Neural progenitor cell (in vitro differentiated cells): ENCODE results near the gene CADPS.

Source experiments
- EZH2 ChIP-seq: fragments of 200-600 bp; sonication (generic); IDR thresholded peaks from 2 replicates; pipeline ENCODE4 v1.6.1; 2017; ENCODE audit warnings: antibody characterized with exemption, mild to moderate bottlenecking, moderate library complexity
- TF ChIP-seq, protein P1 (sequence below): fragments of 200-600 bp; sonication (generic); IDR thresholded peaks from 2 replicates; pipeline ENCODE4 v1.5.1; 2017; ENCODE audit warnings: antibody characterized with exemption, mild to moderate bottlenecking

DNA sequence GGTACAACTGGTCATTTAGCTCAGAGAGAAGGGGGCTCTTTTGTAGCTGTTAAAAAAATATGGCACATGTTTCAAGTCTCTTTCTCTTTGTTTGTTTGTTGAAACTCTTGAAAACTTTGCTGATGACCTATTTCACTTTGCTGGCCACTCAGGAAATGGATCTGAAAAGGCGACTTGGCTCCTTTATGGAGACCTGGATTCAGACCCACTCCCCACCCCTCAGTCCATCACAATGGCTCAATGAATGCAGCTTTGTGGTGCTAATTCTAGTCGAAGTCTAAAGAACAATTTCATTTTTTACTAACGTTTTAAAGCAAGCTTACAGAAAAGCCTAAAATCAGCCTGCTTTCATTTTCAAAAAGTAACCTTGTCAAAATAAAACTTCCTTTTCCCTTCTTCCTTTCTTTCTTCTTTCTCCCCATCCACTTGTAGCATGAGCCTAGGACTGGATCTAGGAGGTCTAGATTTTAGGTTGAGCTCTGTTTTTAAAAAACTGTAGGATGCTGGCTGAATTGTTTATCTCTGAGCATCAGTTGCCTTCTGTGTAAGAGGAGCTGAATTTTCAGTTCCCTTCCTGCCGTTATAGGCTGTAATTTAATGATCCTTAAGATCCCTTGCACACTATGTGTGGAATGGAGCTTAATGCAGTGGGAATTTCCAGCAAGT lies 336.4 kb downstream of the CADPS start:
- TF ChIP-seq, protein P1, sequence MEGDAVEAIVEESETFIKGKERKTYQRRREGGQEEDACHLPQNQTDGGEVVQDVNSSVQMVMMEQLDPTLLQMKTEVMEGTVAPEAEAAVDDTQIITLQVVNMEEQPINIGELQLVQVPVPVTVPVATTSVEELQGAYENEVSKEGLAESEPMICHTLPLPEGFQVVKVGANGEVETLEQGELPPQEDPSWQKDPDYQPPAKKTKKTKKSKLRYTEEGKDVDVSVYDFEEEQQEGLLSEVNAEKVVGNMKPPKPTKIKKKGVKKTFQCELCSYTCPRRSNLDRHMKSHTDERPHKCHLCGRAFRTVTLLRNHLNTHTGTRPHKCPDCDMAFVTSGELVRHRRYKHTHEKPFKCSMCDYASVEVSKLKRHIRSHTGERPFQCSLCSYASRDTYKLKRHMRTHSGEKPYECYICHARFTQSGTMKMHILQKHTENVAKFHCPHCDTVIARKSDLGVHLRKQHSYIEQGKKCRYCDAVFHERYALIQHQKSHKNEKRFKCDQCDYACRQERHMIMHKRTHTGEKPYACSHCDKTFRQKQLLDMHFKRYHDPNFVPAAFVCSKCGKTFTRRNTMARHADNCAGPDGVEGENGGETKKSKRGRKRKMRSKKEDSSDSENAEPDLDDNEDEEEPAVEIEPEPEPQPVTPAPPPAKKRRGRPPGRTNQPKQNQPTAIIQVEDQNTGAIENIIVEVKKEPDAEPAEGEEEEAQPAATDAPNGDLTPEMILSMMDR = no peak
- no peak for TF ChIP-seq EZH2
